Activated CD4-positive, alpha-beta T cell treated with anti-CD3 and anti-CD28 coated beads, Interleukin-2, amount 50 U/mL, for 4 hours (primary cell): ENCODE measurements around the gene ATL2.
"Not testable (repeated sequence)": the region's sequence is repeated elsewhere in the genome, so short reads cannot be mapped to it uniquely, and the experiment has no call there.

Experiments used
- DNase-seq, 2 experiments: peaks; one replicate each; pipeline ENCODE4 v3.0.0-alpha.2; 2020

The ATL2 gene

DNA sequence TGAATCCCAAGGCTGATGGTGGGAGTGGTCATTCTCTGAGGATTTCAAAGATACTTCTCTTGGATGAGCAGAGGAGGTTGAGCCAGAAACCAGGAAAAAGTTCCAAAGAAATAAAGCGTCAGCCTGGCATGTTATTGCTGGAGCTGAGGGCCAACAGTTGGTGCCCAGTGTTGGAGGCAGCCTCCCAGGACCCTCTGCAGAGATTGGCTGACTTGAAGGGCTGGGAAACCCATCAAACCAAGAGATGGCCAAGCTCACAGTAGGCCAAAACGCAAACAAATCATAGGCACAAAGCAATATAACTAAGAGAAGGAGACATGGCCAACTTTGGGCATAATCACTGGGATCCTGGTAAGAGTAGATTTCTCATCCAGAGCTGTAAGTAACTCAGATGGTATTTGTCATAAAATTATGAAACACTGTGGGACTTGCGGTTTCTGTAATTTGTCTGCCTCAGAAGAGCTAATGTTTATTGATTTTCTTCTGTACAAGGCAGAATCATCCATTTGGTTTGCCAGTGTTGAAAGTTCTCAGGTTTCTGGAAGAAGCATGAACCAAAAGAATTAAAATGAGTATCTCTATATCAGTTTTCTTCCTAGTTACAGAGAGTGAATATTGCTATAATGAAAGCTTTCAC lies 108.3 kb downstream of the ATL2 start:
- no peak for DNase-seq

DNA sequence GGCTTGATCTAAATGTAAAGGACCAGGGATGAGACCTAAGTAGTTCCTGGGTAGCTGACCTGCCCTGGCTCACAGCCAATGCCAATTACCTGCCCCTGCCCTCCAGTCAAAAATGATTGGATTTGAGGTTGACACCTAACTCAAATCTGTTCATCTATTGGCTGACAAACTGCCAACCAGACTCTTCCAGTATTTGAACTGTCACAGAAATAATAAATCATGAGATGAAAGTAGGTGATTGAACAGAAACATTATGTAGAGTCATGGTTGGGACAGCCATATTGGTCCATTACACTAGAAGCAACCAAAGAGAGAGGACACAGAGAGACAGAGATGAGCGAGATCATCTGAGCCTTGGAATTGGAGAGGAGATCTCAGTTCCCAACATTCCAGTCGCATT lies 109.1 kb downstream of the ATL2 start:
- DNase-seq, result no peak

DNA sequence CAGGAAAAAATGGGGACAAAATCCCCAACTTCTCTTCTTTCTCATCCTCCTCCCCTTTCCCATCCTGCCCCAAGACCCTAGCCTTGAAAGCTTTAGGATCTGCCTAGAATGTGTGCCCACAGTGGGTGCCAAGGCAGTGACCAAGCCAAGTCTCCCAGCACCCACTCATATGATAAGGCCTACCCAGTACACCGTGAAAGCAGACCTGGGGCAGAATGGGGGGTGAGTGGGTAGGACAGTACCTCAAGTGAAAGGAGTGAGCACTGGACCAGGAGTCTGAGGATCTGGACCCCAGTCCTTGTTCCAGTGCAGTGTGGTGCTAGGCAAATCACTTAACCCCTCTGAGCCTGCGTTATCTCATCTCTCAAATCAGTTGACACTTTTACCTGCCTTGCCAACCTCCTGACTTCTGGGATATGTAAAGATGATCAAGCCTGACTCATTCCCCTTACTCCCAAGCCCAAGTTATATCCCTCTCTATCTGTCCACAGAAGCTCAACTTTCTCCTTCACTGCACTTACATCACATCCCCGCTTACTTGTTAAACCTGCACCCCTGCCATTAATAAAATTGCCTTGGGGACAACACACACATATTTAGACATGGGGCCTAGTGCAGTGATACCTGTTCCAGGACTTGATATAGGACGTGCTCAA lies 109.7 kb downstream of the ATL2 start:
- DNase-seq, result no peak

DNA sequence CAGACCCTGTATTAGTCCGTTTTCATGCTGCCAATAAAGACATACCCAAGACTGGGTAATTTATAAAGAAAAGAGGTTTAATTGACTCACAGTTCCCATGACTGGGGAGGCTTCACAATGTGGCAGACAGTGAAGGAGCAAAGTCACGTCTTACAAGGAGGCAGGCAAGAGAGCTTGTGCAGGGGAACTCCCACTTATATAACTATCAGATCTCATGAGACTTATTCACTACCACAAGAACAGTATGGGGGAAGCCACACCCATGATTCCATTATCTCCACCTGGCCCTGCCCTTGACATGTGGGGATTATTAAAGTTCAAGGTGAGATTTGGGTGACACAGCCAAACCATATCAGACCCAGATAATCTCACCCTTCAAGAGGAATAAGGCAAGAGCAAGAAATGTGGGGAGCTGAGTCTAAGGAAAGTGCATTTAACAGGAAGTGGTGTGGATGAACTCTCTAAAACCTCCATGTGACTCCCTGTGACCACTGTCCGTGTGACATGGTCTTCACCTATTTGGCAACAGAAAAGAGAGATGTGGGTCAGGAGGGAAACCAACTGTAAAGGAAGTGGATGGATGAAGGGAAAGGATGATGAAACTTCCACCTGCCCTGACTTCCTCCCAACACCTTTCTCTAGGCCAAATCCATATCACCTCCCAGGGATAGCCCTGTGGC lies 110.6 kb downstream of the ATL2 start:
- no peak for DNase-seq

DNA sequence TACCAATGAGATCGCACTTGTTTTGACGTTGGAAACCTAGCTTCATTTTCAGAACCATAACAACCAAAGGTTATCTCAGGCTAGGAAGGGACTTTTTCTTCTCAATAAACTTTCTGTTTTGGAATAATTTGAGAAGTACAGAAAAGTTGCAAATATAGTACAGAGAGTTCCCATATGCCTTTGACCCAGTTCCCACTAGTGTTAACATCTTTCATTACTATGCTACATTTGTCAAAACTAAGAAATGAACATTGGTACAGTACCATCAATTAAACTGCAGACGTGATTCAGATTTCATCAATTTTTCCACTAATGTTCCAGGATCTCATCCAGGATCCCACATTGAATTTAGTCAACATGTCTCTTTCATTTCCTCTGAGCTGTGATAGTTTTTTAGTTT lies 111.6 kb downstream of the ATL2 start:
- no peak for DNase-seq

DNA sequence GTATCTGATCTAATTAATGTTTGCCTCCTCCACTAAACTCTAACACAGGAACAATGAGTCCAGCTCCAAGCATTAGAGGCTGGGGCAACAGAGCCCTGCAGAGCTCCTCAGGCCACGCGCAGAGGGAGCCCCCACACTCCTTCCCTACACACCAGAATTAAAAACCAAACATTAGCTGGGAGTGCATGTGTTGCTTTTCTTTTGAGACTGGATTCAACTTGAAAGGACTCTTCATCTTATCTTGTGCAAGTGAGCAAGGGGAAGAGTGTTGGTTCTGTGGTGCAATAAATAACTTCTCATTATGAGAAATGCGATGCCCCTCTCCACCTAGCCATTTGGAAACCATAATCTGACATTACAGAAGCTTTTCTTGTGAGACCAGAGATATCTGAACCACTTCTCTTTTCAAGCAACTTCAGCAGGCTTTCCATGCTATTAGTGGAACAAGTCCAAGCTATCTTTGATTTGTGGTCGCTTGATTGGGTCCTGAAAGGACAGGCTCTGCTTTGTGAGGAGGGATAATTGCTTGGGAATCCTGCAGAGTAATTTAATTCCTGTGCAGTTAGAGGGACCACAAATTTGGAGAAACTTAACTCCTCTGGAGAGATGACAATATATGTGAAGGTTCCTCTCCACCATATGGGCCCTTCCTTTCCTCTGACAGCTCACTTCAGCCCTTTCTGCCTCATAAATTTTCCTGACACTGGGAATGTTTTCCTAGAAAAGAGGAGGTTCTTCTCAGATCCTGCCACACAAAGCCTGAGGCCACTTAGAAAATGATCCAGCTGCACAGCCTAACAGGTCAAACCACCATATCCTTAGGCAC lies 112.5 kb downstream of the ATL2 start:
- DNase-seq, result no peak

DNA sequence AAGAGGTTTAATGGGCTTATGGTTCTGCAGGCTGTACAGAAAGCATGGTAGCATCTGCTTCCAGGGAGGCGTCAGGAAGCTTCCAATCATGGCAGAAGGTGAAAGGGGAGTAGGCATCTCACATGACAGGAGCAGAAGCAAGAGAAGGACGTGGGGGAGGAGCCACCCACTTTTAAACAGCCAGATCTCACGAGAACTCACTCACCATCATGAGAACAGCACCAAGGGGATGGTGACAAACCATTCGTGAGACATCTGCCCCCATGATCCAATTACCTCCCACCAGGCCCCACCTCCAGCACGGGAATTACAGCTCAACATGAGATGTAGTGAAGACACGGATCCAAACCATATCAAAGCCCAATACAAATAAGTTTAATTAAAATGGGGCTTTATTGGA lies 113.8 kb downstream of the ATL2 start:
- no peak for DNase-seq

DNA sequence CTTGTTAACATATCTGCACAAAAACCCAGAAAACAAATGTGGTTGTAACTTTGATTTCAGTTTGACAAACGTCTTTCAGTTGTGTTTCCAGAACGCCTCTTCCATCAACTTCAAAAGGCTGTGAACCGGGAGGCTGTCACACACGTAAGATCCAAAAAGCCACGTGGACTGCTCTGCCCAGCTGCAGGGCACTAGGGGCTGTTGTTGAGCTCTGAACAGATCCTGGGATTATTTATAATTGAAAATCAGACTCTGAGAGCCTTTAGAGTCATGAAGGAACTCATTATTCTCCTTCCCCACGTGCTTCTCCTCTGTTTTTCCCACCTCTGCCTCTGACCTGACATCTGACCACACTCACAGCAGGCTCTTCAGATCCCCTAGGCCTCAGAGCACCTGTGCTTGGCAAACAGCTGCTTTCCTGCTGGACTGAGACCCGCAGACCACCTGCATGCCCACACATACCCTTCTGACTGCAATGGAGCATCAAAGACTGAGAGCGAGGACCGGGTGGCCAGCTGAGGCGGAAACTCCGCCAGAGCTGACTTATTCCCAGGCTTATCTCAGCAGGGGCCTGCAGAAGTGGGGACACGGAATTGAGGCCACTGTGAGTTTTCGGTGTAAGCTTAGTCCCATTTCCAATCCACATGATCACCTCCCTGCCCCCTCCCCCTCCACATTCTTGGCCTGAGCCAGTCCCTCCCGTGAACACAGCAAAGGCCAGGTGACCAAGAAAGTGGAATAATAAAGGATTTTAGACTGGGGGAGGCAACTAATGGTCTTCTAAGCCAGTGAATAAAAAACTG lies 114.8 kb downstream of the ATL2 start:
- no peak for DNase-seq

DNA sequence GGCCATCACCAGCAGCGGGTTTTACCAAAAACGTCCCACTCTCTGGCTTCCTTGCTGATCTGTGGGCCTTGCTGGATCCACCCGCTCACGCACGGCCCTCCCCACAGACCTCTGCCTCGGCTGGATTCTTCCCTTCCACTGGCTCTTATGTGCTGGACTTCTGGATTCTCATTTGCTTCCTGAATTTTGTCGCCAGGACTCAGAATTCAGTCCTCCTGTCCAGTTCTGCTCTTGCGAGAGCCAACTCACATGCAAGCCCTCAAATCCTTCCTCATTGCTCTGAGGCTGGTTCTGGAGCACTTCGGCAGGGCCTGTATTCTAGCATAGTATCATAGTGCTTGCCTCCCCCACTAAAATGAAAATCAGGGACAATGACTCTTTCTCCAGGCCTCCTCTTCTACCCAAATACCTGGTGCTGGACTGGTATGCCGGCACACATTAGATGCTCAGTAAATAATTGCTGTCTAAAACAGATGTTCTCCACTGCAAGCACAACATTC lies 115.5 kb downstream of the ATL2 start:
- no peak for DNase-seq

DNA sequence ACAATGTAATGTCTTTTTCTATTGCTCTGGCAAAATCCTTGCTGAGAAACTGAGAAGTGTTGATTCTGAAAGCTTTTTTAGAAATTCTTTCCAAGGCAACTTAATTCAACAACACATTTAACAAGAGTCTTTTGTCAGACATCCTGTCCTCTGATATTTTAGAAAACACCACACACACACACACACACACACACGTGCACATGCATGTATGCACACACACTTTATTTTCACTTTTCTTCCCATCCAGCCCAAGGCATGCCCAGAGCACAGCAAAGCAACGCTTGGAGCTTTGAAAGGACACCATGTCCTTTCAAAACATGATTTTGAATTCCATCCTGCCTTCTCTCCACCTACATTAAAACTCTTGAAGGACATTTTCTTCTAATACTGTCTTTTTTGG lies 116.1 kb downstream of the ATL2 start:
- DNase-seq, result no peak

DNA sequence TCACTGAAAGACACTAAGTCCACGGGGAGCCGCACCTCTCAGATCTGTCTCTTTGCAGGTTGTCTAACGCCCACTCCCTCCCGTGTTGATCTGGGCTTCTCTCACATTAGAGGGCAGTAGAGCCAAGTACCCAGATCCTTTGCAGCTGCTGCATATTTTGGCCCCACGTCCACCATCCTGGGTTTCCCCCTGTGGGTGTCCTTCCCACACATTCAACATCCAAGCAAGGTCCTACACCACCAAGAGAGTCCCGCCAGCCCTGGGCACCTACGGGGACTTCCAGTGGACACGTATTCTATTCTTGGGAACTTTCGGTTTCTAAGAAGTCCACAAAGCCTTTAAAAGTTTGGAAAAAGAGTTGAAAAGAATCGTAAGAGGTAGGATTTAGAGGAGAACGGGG lies 116.6 kb downstream of the ATL2 start:
- DNase-seq, result no peak

DNA sequence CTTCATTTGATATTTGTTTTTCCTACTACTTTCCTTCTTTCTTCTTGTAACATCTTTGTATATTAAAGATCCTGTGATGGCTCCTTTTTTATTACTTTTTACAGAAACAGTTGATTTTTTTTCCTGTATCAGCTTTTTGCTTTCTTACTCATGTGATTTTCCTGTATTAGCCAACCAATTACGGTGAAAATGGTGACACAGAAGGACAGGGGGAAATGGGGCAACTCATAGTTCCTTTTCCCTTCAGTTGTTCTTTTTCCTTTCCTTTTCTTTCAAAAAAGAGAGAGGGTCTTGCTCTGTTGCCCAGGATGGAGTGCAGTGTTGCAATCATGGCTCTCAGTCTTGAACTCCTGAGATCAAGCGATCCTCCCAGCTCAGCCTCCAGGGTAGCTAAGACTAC lies 117.8 kb downstream of the ATL2 start:
- DNase-seq, result no peak

DNA sequence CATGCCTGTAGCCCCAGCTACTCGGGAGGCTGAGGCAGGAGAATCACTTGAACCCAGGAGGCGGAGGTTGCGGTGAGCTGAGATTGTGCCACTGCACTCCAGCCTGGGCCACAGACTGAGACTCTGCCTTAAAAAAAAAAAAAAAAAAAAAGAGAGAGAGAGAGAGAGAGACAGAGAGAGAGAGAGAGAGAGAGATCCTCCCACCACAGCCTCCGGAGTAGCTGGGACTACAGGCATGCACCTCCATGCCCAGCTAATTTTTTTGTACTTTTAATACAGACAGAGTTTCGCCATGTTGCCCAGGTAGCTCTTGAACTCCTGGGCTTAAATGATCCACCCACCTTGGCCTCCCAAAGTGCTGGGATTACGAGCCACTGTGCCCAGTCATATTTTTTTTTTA lies 119.4 kb downstream of the ATL2 start:
- DNase-seq, result not testable (repeated sequence)

DNA sequence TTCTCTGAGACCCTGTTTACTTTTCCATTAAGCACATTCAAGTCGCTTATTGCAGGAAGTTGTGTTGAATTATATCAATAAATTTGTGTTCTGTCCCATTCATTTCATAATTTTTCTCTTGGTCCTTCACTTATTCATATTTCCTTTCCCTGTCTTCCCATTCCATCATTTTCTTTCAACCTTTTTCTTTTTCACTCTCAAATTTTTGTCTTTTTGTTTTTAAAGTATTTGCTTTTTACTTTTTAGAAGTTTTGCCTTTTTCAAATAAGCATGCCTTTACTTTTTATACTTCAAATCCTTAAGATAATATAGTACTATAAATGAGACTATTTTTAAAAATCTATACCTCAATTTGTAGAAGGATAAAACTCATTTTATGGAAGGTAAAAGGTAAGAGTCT lies 120.5 kb downstream of the ATL2 start:
- no peak for DNase-seq

DNA sequence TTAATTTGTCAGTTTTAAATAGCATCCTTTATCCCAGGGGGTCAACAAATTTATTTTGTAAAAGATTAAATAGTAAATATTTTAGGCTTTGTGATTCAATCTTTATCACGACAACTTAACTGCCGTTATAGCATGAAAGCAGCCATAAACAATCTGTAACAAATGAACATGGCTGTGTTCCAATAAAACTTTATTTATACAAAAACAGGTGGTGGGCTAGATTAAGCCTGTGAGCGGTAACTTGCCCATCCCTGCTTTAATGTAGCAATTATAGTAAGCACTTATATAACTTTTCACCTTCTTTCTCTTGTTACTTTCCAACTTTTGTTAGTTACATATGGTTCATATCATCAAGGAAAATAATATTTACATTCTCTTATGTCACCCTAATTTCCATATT lies 121.9 kb downstream of the ATL2 start:
- DNase-seq, result no peak

DNA sequence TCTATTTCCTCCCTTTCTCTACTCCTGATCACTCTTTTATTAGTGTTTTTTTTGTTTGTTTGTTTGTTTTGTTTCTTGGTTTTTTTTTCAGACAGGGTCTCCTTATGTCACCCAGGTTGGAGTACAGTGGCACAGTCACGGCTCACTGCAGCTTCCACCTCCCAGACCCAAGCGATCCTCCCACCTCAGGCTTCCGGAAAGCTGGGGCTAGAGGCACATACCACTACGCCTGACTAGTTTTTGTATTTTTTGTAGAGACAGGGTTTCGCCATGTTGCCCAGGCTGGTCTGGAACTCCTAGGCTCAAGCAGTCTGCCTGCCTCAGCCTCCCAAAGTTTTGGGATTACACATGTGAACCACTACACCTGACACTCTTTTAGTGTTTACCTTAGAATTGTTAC lies 122.3 kb downstream of the ATL2 start:
- no peak for DNase-seq

DNA sequence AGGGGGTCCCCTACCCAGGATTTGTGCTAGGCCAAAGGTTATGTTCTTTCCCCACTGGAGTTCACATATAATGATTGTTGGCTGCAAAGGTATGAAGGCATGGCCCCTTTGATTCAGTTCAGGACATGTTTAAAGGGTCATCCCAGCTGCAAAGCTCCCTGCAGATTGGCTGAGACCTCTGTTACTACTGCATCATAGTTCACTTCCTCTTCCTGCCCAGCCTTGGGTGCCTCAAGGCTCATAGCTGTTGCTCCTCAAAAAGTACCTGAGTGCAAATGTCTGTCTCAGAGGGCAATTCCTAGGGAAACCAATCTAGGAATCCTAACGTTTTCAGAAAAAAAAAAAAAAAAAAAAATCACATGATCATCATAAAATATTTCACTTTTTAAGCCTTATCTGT lies 125.1 kb downstream of the ATL2 start:
- no peak for DNase-seq

DNA sequence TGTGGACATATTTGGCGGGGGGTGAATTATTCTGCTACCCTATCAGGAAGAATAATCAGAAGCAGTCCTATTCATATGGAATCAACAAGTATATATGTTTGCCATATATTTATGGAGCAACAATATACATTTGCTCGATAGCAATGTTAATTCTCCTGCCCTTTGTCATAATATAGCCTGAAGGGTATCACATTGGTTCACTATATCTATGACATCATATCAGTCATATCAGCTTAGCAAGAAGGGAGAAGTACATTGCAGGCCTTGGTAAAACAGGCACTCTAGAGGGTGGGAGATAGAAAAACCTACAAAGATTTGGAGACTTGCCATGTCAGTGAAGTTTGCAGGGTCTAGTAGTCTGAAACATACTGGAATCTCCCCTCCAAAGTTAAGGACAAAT lies 128.4 kb downstream of the ATL2 start:
- DNase-seq, result no peak

DNA sequence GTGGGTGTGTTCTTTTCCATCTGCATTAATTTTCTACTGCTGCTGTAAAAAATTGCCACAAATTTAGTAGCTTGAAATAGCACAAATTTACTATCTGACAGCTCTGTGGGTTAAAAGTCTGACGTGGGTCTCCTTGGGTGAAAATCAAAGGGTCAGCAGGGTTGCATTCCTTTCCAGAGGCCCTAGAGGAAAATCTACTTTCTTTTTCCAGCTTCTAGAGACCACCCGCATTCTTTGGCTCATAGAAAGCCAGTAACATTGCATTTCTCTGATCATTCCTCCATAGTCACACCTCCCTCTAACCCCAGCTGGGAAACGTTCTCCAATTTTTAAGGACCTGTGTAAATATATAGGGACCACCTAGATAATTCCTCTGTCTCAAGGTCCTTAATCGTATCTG lies 128.8 kb downstream of the ATL2 start:
- DNase-seq, result no peak

DNA sequence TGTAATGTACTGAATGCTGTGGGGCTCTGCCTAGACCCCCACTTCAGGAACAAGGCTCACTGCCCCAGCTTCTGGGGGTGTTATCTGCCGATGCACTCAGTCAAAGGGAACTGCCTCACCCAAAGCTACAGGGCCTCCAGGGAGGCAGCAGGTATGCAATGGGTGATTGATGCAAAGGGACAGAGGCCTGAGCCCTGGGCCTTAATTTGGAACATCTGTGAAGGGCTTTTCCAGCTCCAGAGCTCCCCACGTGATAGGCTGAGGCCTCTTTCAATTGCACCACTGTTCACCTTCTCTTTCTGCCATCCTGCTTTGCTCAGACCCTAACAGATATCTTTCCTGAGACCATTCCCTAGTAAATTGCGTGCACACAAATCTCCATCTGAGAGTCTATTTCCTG lies 131.0 kb downstream of the ATL2 start:
- no peak for DNase-seq

DNA sequence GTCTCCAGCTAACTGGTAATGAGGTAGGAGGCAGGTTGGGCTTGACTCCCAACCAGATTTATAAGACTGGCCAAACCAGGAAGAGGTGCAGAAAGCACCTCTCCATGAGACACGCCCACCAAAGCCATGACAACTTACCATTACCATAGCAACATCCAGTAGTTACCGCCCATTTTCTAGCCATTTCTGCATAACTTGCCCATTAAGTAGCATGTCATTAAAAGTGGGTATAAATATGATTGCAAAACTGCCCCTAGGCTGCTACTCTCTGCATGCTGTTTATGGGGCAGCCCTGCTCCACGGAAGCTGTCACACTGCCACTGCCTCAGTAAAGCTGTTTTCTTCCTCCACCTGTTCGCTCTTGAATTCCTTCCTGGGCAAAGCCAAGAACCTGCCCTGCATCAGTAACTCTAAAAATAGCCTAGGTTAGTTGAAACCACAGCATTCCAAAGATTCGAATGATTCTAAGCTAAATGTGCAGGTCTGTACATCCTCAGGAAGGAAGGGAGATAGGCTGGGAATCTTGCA lies 131.9 kb downstream of the ATL2 start:
- DNase-seq, result no peak

DNA sequence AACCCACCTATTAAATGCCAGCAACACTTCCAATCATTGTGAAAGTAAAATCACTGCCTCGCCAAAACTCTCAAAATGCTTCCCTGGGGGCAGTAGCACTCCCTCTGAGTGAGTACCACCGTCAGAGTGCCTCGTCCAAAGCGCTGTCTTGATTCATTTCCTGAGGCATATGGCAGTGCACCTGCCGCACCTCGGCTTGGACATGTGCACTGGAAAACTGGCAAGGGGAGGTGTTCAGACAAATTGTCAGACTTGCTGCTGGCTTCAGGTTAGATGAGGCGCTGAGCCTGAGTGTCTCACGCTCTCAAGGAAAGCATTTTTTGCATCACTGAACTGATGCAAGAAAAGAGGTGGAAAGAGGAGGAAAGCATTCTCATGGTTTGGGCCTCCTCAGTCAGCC lies 132.8 kb downstream of the ATL2 start:
- no peak for DNase-seq
